SKM-1 treated with dmso at 0.1 percent for 144 hours (cell line): Measurements from ENCODE around the gene DMXL2.
A peak's percentile ranks its signal among the peaks of the same experiment; 100 is the strongest.

Experiments
- DNase-seq: peaks from one replicate; lab custom pipeline; 2025; ENCODE audit not compliant: unreplicated experiment; lab: John Stamatoyannopoulos, UW

DMXL2 gene

GRCh38 chr15:51414256-51414860 is 208.2 kb downstream of the DMXL2 start:
- DNase-seq, result no peak

- no peak for DNase-seq
These were observed 216.7 kb downstream of the DMXL2 start for GRCh38 chr15:51405693-51406523.

GRCh38 chr15:51403946-51404695 is 218.4 kb downstream of the DMXL2 start:
- no peak for DNase-seq

GRCh38 chr15:51403072-51403878 is 219.3 kb downstream of the DMXL2 start:
- DNase-seq, result peak; percentile 21

- DNase-seq, result peak; percentile 70
These were observed 220.6 kb downstream of the DMXL2 start for GRCh38 chr15:51401872-51402517.

GRCh38 chr15:51401051-51401780 is 221.4 kb downstream of the DMXL2 start:
- DNase-seq, result no peak

- no peak for DNase-seq
These were observed 223.9 kb downstream of the DMXL2 start for GRCh38 chr15:51398626-51399025.
